ENCODE data around the gene ARHGAP26. TPM values are rescaled to one million over a fixed set of nuclear protein-coding genes. Genes with fewer than 3 reads are reported as not detected.

The ARHGAP26 gene
- total and polyA plus RNA-seq, 4 donors = 1.8 to 16.7 (median 4.1) TPM

GRCh38 chr5:143194206-143194605 is 424.0 kb downstream of the ARHGAP26 start:
- 94% methylated on average over 1 of the region's 1 CpG for WGBS
- DNase-seq (ENCODE audit: low spot score) = no peak
- TF ChIP-seq EGR1 (IDR thresholded peaks at IDR 0.05; ENCODE audit: low read depth in 2 of 2) (no peak), JUND (IDR thresholded peaks at IDR 0.05) (no peak), ZBTB33 (IDR thresholded peaks at IDR 0.05) (no peak), SP1 (IDR thresholded peaks at IDR 0.05) (no peak), FOXA1 (IDR thresholded peaks at IDR 0.05) (no peak), RXRA (IDR thresholded peaks at IDR 0.05) (no peak), MAX (IDR thresholded peaks at IDR 0.05) (no peak), FOXA2 (IDR thresholded peaks at IDR 0.05) (no peak), TAF1 (conservative IDR thresholded peaks at IDR 0.05) (no peak), GABPA (IDR thresholded peaks at IDR 0.05 in 1 of 2, conservative IDR thresholded peaks at IDR 0.05 in 1 of 2) (no peak), YY1 (IDR thresholded peaks at IDR 0.05) (no peak), HNF4A (conservative IDR thresholded peaks at IDR 0.05) (no peak), RAD21 (IDR thresholded peaks at IDR 0.05) (no peak), REST (IDR thresholded peaks at IDR 0.05) (no peak), HNF4G (IDR thresholded peaks at IDR 0.05) (no peak), CTCF (IDR thresholded peaks at IDR 0.05; ENCODE audit: low read depth, low read length, missing input control) (no peak)
- TF ChIP-seq, protein P1, sequence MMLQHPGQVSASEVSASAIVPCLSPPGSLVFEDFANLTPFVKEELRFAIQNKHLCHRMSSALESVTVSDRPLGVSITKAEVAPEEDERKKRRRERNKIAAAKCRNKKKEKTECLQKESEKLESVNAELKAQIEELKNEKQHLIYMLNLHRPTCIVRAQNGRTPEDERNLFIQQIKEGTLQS (IDR thresholded peaks at IDR 0.05) = no peak
- no peaks in the 10 kb centered on the region for H3K9me3 ChIP-seq (ENCODE audit: control insufficient read depth in 4 of 4, low read length in 3 of 4)
- H3K4me3 ChIP-seq (ENCODE audit: low read depth in 1 of 3, low read length in 3 of 3) = no peak overlapping the region
- no peak overlapping the region for H3K9ac ChIP-seq (ENCODE audit: low read depth in 1 of 2, low read length in 2 of 2)
- peaks cover 0 to 10% (median 7%) of the 10 kb centered on the region in 4 donors for H3K4me1 ChIP-seq (ENCODE audit: control insufficient read depth in 4 of 4, insufficient read depth in 4 of 4, low read length in 3 of 4)
- no peaks in the 10 kb centered on the region for H3K27me3 ChIP-seq (ENCODE audit: control insufficient read depth in 4 of 4, insufficient read depth in 4 of 4, low read length in 3 of 4)
- H3K27ac ChIP-seq (ENCODE audit: low read depth in 1 of 2, low read length in 2 of 2) = no peak overlapping the region
- no peaks in the 10 kb centered on the region for H3K36me3 ChIP-seq (ENCODE audit: control insufficient read depth in 4 of 4, insufficient read depth in 3 of 4, low read depth in 1 of 4, low read length in 3 of 4)

Measured in liver (tissue), 9 donors.